WTC11 (cell line): ENCODE measurements around the gene NTRK1. TPM values are rescaled to one million over a fixed set of nuclear protein-coding genes. Genes with fewer than 3 reads are reported as not detected.

Experiments used
- GABPB1 ChIP-seq: sonication (generic); formaldehyde crosslinking; IDR thresholded peaks from 2 replicates; pipeline ENCODE4 v1.8.1; 2023; ENCODE audit warnings: mild to moderate bottlenecking, missing genetic modification reagents
- NFATC4 ChIP-seq: fragments of 250-450 bp; sonication (Bioruptor Pico); IDR thresholded peaks from 2 replicates; pipeline ENCODE4 v1.9.0; 2021; ENCODE audit warnings: mild to moderate bottlenecking
- NFE2L1 ChIP-seq: sonication (generic); formaldehyde crosslinking; IDR thresholded peaks from 2 replicates; pipeline ENCODE4 v1.8.1; 2023; ENCODE audit warnings: missing genetic modification reagents
- PREB ChIP-seq: sonication (generic); formaldehyde crosslinking; IDR thresholded peaks from 2 replicates; pipeline ENCODE4 v1.8.1; 2022; ENCODE audit warnings: mild to moderate bottlenecking, missing genetic modification reagents, moderate library complexity, borderline replicate concordance
- TP53 ChIP-seq: sonication (generic); formaldehyde crosslinking; IDR thresholded peaks from 2 replicates; pipeline ENCODE4 v1.8.1; 2023; ENCODE audit warnings: mild to moderate bottlenecking, missing genetic modification reagents
- ZNF423 ChIP-seq: fragments of 250-450 bp; sonication (Bioruptor Pico); IDR thresholded peaks from 2 replicates; pipeline ENCODE4 v2.1.2; 2022; ENCODE audit warnings: mild to moderate bottlenecking, moderate library complexity
- total RNA-seq: library from RNA; stranded (reverse); gene quantifications from 3 replicates; pipeline ENCODE4 v1.2.3, GENCODE V29; 2021
- TF ChIP-seq, protein P1 (sequence below): fragments of 250-450 bp; sonication (Bioruptor Pico); conservative IDR thresholded peaks from 2 replicates; pipeline ENCODE4 v1.9.0; 2021; ENCODE audit warnings: mild to moderate bottlenecking
- TF ChIP-seq, protein P2 (sequence below): sonication (generic); formaldehyde crosslinking; IDR thresholded peaks from 2 replicates; pipeline ENCODE4 v1.8.1; 2023; ENCODE audit warnings: mild to moderate bottlenecking, missing genetic modification reagents, borderline replicate concordance
- TF ChIP-seq, protein P3 (sequence below): fragments of 250-450 bp; sonication (Bioruptor Pico); IDR thresholded peaks from 2 replicates; pipeline ENCODE4 v1.9.0; 2021; ENCODE audit warnings: mild to moderate bottlenecking
- TF ChIP-seq, protein P4 (sequence below): sonication (generic); formaldehyde crosslinking; IDR thresholded peaks from 2 replicates; pipeline ENCODE4 v1.8.0; 2022; ENCODE audit warnings: missing genetic modification reagents
- TF ChIP-seq, protein P5 (sequence below): sonication (generic); formaldehyde crosslinking; IDR thresholded peaks from 2 replicates; pipeline ENCODE4 v1.8.0; 2022; ENCODE audit warnings: mild to moderate bottlenecking, missing genetic modification reagents

NTRK1 gene
- total RNA-seq, 1 experiment from 2014 or later = 0.42 TPM

DNA sequence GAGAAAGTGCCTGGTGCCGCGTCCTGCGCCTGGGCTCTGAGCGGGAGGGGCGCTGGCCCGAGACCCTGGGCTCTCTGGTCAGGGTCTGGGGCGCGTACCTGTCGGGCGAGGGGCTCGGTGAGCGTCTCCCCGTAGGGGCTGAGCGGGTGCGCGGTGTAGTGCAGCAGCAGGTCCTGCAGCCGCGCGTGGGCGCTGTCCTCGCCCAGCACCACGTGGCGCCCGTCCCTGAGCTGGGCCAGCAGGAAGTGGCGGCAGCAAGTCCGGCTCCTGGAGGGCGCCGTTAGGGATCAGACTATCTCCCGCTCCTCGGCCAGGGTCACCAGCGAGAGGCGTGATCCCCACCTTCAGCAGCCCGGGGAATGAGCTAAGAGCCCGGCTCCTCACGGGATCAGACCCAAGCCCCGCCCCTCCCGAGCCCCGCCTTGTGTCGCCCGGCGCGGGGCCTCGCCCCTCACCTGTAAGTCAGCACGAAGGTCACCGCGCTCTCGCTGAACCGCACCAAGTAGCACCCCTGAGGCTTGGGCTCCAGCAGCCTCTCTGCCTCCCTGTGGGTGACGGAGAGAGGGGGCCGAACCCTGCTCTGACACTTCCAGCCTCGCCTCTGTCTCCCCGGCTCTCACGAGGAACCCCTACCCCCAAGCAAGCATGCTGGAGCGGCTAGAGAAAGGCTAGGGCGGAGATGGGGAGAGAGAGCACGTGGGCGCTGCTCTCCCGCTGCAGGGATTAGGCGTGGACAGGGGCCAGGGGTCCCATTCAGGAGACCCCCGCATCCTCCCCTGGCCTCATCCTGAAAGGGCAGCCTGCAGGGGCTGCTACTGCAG lies 46.7 kb upstream of the NTRK1 start (continued):
- TF ChIP-seq, protein P1, sequence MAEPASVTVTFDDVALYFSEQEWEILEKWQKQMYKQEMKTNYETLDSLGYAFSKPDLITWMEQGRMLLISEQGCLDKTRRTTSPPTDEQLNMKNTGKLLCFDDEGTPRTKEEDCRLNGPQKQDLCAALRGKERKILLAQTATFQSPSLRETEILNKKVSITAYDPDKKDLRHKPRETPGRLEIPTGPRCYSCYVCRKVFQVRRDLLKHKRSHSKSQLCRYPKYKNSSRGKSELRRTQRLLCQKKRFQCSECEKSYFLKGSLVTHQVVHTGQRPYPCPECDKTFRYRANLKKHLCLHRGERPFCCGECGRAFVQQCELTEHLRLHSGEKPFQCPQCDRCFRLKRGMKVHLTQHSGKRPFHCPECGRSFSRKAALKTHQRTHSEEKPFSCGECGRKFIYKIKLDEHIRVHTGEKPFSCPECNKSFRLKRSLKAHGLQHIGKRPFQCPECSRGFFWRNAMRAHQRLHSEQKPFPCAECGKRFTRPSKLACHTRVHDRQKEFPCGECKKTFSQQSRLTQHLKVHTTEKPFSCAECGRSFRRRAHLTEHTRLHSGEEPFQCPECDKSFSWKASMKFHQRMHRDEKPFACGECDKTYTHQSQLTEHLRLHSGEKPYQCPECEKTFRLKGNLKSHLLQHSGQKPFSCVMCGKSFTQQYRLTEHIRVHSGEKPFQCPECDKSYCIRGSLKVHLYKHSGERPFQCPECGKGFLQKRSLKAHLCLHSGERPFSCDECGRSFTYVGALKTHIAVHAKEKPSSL (CRISPR knock-in tag) = no peak
- TF ChIP-seq, protein P2, sequence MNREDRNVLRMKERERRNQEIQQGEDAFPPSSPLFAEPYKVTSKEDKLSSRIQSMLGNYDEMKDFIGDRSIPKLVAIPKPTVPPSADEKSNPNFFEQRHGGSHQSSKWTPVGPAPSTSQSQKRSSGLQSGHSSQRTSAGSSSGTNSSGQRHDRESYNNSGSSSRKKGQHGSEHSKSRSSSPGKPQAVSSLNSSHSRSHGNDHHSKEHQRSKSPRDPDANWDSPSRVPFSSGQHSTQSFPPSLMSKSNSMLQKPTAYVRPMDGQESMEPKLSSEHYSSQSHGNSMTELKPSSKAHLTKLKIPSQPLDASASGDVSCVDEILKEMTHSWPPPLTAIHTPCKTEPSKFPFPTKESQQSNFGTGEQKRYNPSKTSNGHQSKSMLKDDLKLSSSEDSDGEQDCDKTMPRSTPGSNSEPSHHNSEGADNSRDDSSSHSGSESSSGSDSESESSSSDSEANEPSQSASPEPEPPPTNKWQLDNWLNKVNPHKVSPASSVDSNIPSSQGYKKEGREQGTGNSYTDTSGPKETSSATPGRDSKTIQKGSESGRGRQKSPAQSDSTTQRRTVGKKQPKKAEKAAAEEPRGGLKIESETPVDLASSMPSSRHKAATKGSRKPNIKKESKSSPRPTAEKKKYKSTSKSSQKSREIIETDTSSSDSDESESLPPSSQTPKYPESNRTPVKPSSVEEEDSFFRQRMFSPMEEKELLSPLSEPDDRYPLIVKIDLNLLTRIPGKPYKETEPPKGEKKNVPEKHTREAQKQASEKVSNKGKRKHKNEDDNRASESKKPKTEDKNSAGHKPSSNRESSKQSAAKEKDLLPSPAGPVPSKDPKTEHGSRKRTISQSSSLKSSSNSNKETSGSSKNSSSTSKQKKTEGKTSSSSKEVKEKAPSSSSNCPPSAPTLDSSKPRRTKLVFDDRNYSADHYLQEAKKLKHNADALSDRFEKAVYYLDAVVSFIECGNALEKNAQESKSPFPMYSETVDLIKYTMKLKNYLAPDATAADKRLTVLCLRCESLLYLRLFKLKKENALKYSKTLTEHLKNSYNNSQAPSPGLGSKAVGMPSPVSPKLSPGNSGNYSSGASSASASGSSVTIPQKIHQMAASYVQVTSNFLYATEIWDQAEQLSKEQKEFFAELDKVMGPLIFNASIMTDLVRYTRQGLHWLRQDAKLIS (CRISPR knock-in tag) = no peak
- TF ChIP-seq, protein P3, sequence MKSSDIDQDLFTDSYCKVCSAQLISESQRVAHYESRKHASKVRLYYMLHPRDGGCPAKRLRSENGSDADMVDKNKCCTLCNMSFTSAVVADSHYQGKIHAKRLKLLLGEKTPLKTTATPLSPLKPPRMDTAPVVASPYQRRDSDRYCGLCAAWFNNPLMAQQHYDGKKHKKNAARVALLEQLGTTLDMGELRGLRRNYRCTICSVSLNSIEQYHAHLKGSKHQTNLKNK (CRISPR knock-in tag) = no peak
- TF ChIP-seq PREB (CRISPR knock-in tag) (no peak), ZNF423 (CRISPR knock-in tag) (no peak), NFE2L1 (CRISPR knock-in tag) (peak; percentile 93), GABPB1 (CRISPR knock-in tag) (peak; percentile 75), TP53 (CRISPR knock-in tag) (peak; percentile 75; the same call in 1 of the 2 replicates), NFATC4 (CRISPR knock-in tag) (no peak)
- TF ChIP-seq, protein P4, sequence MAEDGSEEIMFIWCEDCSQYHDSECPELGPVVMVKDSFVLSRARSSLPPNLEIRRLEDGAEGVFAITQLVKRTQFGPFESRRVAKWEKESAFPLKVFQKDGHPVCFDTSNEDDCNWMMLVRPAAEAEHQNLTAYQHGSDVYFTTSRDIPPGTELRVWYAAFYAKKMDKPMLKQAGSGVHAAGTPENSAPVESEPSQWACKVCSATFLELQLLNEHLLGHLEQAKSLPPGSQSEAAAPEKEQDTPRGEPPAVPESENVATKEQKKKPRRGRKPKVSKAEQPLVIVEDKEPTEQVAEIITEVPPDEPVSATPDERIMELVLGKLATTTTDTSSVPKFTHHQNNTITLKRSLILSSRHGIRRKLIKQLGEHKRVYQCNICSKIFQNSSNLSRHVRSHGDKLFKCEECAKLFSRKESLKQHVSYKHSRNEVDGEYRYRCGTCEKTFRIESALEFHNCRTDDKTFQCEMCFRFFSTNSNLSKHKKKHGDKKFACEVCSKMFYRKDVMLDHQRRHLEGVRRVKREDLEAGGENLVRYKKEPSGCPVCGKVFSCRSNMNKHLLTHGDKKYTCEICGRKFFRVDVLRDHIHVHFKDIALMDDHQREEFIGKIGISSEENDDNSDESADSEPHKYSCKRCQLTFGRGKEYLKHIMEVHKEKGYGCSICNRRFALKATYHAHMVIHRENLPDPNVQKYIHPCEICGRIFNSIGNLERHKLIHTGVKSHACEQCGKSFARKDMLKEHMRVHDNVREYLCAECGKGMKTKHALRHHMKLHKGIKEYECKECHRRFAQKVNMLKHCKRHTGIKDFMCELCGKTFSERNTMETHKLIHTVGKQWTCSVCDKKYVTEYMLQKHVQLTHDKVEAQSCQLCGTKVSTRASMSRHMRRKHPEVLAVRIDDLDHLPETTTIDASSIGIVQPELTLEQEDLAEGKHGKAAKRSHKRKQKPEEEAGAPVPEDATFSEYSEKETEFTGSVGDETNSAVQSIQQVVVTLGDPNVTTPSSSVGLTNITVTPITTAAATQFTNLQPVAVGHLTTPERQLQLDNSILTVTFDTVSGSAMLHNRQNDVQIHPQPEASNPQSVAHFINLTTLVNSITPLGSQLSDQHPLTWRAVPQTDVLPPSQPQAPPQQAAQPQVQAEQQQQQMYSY (CRISPR knock-in tag) = peak; percentile 54
- TF ChIP-seq, protein P5, sequence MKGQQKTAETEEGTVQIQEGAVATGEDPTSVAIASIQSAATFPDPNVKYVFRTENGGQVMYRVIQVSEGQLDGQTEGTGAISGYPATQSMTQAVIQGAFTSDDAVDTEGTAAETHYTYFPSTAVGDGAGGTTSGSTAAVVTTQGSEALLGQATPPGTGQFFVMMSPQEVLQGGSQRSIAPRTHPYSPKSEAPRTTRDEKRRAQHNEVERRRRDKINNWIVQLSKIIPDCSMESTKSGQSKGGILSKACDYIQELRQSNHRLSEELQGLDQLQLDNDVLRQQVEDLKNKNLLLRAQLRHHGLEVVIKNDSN (CRISPR knock-in tag) = peak; percentile 88
